ENCODE data around the gene DOCK8. TPM values are rescaled to one million over a fixed set of nuclear protein-coding genes. Genes with fewer than 3 reads are reported as not detected.

The DOCK8 gene
- total RNA-seq, 1 experiment from 2014 or later, result 1.4 TPM

GRCh38 chr9:214351-214647, 366 bp upstream of the DOCK8 start:
- Histone ChIP-seq H2AK5ac (ENCODE audit: insufficient read length, low read length) (no peak overlapping the region), H3T11ph (ENCODE audit: low read length) (no peak overlapping the region), H3K23ac (ENCODE audit: insufficient read length, low read depth, low read length) (no peak overlapping the region), H4K20me1 (ENCODE audit: control insufficient read depth, insufficient read depth, insufficient read length) (no peaks in the 10 kb centered on the region), H3K9me3 (ENCODE audit: control insufficient read depth, low read depth, low read length) (no peaks in the 10 kb centered on the region), H2BK20ac (ENCODE audit: low read depth, low read length, poor library complexity, severe bottlenecking) (no peak overlapping the region), H3K27me3 (ENCODE audit: insufficient read depth, low read length) (no peaks in the 10 kb centered on the region; the same call in 1 of the 2 replicates), H3K27ac (ENCODE audit: insufficient read length, low read depth, low read length) (no peak overlapping the region), H3K79me2 (ENCODE audit: insufficient read depth, low read length) (no peaks in the 10 kb centered on the region), H3K4me1 (ENCODE audit: insufficient read depth, low read length) (no peaks in the 10 kb centered on the region), H4K91ac (ENCODE audit: insufficient read length, low read depth, low read length) (no peak overlapping the region), H3K4me2 (ENCODE audit: insufficient read depth, insufficient read length, low read length) (peak overlapping the region; percentile 2), H4K5ac (ENCODE audit: insufficient read length, low read depth, low read length) (no peak overlapping the region), H3K79me1 (ENCODE audit: insufficient read depth, low read depth, low read length, poor library complexity, severe bottlenecking) (no peaks in the 10 kb centered on the region), H4K8ac (replicated peaks; ENCODE audit: insufficient read length, low read depth, low read length) (no peak overlapping the region), H3K18ac (ENCODE audit: insufficient read length, low read depth, low read length) (no peak overlapping the region), H3K56ac (ENCODE audit: insufficient read length, low read depth, low read length) (no peak overlapping the region), H3K23me2 (ENCODE audit: insufficient read length, low read depth, low read length, poor library complexity, severe bottlenecking) (no peaks in the 10 kb centered on the region), H3K9ac (ENCODE audit: extremely low read depth, insufficient read length, low read length) (no peak overlapping the region), H2BK15ac (ENCODE audit: low read depth, low read length) (no peak overlapping the region), H2BK5ac (ENCODE audit: insufficient read length, low read length) (no peak overlapping the region), H2BK120ac (ENCODE audit: low read depth, low read length, poor library complexity, severe bottlenecking) (no peak overlapping the region), H3K14ac (ENCODE audit: insufficient read depth, low read length) (peak overlapping the region; percentile 62; the same call in 1 of the 2 replicates), H2AFZ (ENCODE audit: low read length) (no peak overlapping the region), H3K4ac (ENCODE audit: low read depth, low read length) (no peak overlapping the region), H2BK12ac (ENCODE audit: insufficient read length, low read depth, low read length) (no peak overlapping the region)
- DNase-seq, result no peak
- H3K4me3 Mint-ChIP-seq, result peak overlapping the region; percentile 71 to 72
- peaks cover 4 to 8% of the 10 kb centered on the region in 2 experiments for H3K4me1 Mint-ChIP-seq
- peaks cover 25% of the 10 kb centered on the region for H3K27me3 Mint-ChIP-seq (ENCODE audit: low read depth)
- WGBS (ENCODE audit: extremely low coverage, insufficient read length, low lambda C conversion rate), result no CpG with 5 or more reads among the region's 14 CpGs
- no peak for TF ChIP-seq CTCF (conservative IDR thresholded peaks at IDR 0.05)
- H3K36me3 Mint-ChIP-seq (ENCODE audit: insufficient read depth in 1 of 3, low read depth in 3 of 3), result no peaks in the 10 kb centered on the region
- H3K9me3 Mint-ChIP-seq, result no peaks in the 10 kb centered on the region
- no peak overlapping the region for H3K27ac Mint-ChIP-seq
